Neuronal stem cell (in vitro differentiated cells): ENCODE measurements around the gene DOCK3.
"Not testable (repeated sequence)": the region's sequence is repeated elsewhere in the genome, so short reads cannot be mapped to it uniquely, and the experiment has no call there.

Source experiments
- DNase-seq: peaks from one replicate; pipeline ENCODE4 v3.0.0-alpha.2; 2013; ENCODE audit warnings: low spot score
- H2AFZ ChIP-seq: one replicate; pipeline ENCODE4 v1.6.1; 2013; ENCODE audit warnings: mild to moderate bottlenecking, low read length, inconsistent platforms
- H2AK5ac ChIP-seq: 2 replicates; pipeline ENCODE4 v1.6.1; 2013; ENCODE audit warnings: low read depth, mild to moderate bottlenecking, inconsistent platforms, low read length, moderate library complexity, mixed read lengths
- H2BK120ac ChIP-seq: 2 replicates; pipeline ENCODE4 v1.6.1; 2013; ENCODE audit warnings: low read depth, mild to moderate bottlenecking, inconsistent platforms, low read length, moderate library complexity, mixed read lengths
- H2BK12ac ChIP-seq: one replicate; pipeline ENCODE4 v1.6.1; 2013; ENCODE audit warnings: low read length, inconsistent platforms
- H2BK15ac ChIP-seq: 2 replicates; pipeline ENCODE4 v1.6.1; 2013; ENCODE audit warnings: mild to moderate bottlenecking, low read length, inconsistent platforms, mixed read lengths
- H2BK5ac ChIP-seq: one replicate; pipeline ENCODE4 v1.6.1; 2013; ENCODE audit warnings: inconsistent platforms, mild to moderate bottlenecking, low read length, moderate library complexity
- H3K14ac ChIP-seq: one replicate; pipeline ENCODE4 v1.6.1; 2013; ENCODE audit warnings: low read length, inconsistent platforms
- H3K18ac ChIP-seq: 2 replicates; pipeline ENCODE4 v1.6.1; 2013; ENCODE audit warnings: low read length, inconsistent platforms
- H3K23ac ChIP-seq: 2 replicates; pipeline ENCODE4 v1.6.1; 2013; ENCODE audit warnings: low read depth, mild to moderate bottlenecking, mixed read lengths, low read length, inconsistent platforms; ENCODE audit not compliant: poor library complexity
- H3K27ac ChIP-seq: replicated peaks from 3 replicates; pipeline ENCODE4 v1.5.1; 2013; ENCODE audit warnings: low read length, inconsistent platforms
- H3K27me3 ChIP-seq, 3 experiments: 2 replicates each; pipeline ENCODE4 v1.6.1; 2013; ENCODE audit warnings: low read length in 3 of 3, mild to moderate bottlenecking in 2 of 3, inconsistent platforms in 1 of 3, low read depth in 1 of 3, mixed read lengths in 1 of 3, moderate library complexity in 1 of 3; ENCODE audit not compliant: control insufficient read depth in 3 of 3, insufficient read depth in 3 of 3
- H3K36me3 ChIP-seq, 2 donors: replicated peaks in 1 of 2; 2 replicates each; pipeline ENCODE4 v1.6.1; 2013; ENCODE audit warnings: low read length in 2 of 2; ENCODE audit not compliant: control insufficient read depth in 2 of 2, insufficient read depth in 2 of 2
- H3K4ac ChIP-seq: 2 replicates; pipeline ENCODE4 v1.6.1; 2013; ENCODE audit warnings: inconsistent platforms, mild to moderate bottlenecking, low read length, moderate library complexity
- H3K4me1 ChIP-seq, 2 donors: 1 replicate in 1 of 2; 2 replicates in 1 of 2; pipeline ENCODE4 v1.6.1; 2013; ENCODE audit warnings: low read length in 2 of 2, low read depth in 1 of 2; ENCODE audit not compliant: control insufficient read depth in 2 of 2, insufficient read depth in 1 of 2
- H3K4me2 ChIP-seq: one replicate; pipeline ENCODE4 v1.6.1; 2013; ENCODE audit warnings: mild to moderate bottlenecking, low read length, inconsistent platforms; ENCODE audit not compliant: insufficient read depth, poor library complexity, severe bottlenecking
- H3K4me3 ChIP-seq, 2 donors: 2 replicates each; pipeline ENCODE4 v1.5.1; 2013; ENCODE audit warnings: low read length in 2 of 2, mild to moderate bottlenecking in 2 of 2, inconsistent platforms in 1 of 2, moderate library complexity in 1 of 2
- H3K79me1 ChIP-seq: one replicate; pipeline ENCODE4 v1.6.1; 2013; ENCODE audit warnings: low read depth, mild to moderate bottlenecking, inconsistent platforms, low read length, moderate library complexity
- H3K9ac ChIP-seq: one replicate; pipeline ENCODE4 v1.6.1; 2013; ENCODE audit warnings: mild to moderate bottlenecking, low read depth, low read length, inconsistent platforms; ENCODE audit not compliant: poor library complexity
- H3K9me3 ChIP-seq, 2 donors: replicated peaks in 1 of 2; 2 replicates each; pipeline versions ENCODE3 to v1.6.1; 2013; ENCODE audit warnings: low read length in 2 of 2, mild to moderate bottlenecking in 2 of 2, inconsistent platforms in 1 of 2, low read depth in 1 of 2, mixed read lengths in 1 of 2, moderate library complexity in 1 of 2; ENCODE audit not compliant: control insufficient read depth in 2 of 2, insufficient read depth in 1 of 2
- H4K8ac ChIP-seq: one replicate; pipeline ENCODE4 v1.6.1; 2013; ENCODE audit warnings: low read depth, mild to moderate bottlenecking, inconsistent platforms, low read length, moderate library complexity
- H4K91ac ChIP-seq: one replicate; pipeline ENCODE4 v1.6.1; 2013; ENCODE audit warnings: low read length, low read depth, mild to moderate bottlenecking, inconsistent platforms; ENCODE audit not compliant: poor library complexity
- WGBS, 2 donors: extraction: QIAGEN DNeasy Blood & Tissue Kit; methylation state at CpG; one replicate each; pipeline ENCODE4 v1.1.7; 2013; ENCODE audit warnings: missing lambda C conversion rate in 2 of 2, mixed read lengths in 1 of 2; ENCODE audit not compliant: insufficient read length in 2 of 2, insufficient replicate concordance in 1 of 2; ENCODE audit errors: extremely low coverage in 2 of 2; 5-methylcytosine and 5-hydroxymethylcytosine counted together

Gene DOCK3

DNA sequence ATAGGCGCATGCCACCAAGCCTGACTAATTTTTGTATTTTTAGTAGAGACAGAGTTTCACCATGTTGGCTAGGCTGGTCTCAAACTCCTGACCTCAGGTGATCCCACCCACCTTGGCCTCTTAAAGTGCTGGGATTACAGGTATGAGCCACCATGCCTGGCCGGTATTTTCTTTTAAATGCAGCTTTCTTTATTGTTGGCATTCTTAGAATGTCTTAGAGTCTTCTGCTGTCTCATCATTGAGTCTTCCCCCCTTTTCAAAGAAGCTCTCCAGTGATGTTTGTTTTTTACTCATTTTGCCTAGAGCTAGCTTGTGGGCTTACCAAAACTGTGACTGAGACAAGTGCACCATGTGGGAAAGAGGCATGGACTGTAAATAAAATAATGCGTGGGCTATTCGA is 13.9 kb downstream of the DOCK3 start:
- not testable (repeated sequence) for H3K4ac ChIP-seq, H3K9me3 ChIP-seq, H3K9ac ChIP-seq, H3K36me3 ChIP-seq, H3K27ac ChIP-seq, H3K18ac ChIP-seq, H3K14ac ChIP-seq, H3K4me3 ChIP-seq, H4K91ac ChIP-seq, H3K23ac ChIP-seq, DNase-seq, H3K4me1 ChIP-seq, H3K79me1 ChIP-seq, H3K4me2 ChIP-seq, H2AK5ac ChIP-seq, H2AFZ ChIP-seq, H2BK5ac ChIP-seq, H2BK15ac ChIP-seq, H2BK12ac ChIP-seq, H4K8ac ChIP-seq, H2BK120ac ChIP-seq
- peaks cover 0 to 11% (median 0%) of the 10 kb centered on the region in 3 experiments for H3K27me3 ChIP-seq
- WGBS, 2 donors = no CpG with 5 or more reads among the region's 4 CpGs

DNA sequence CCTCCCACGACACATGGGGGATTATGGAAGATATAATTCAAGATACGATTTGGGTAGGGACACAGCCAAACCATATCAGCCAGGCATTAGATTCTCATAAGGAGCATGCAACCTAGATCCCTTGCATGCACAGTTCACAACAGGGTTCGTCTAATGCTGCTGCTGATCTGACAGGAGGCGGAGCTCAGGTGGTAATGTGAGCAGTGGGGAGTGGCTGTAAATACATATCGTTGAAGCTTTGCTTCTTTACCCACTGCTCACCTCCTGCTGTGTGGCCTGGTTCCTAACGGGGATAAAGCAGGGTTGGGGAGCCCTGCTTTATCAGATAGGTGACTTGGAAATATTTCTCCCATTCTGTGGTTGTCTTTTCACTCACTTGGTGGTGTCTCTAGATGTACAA is 14.8 kb downstream of the DOCK3 start:
- H2AK5ac ChIP-seq = no peak overlapping the region
- no peak overlapping the region for H2BK120ac ChIP-seq
- peaks cover 0 to 4% (median 0%) of the 10 kb centered on the region in 3 experiments for H3K27me3 ChIP-seq
- no peak overlapping the region for H3K4ac ChIP-seq
- no peak overlapping the region for H3K23ac ChIP-seq
- no peaks in the 10 kb centered on the region for H3K36me3 ChIP-seq
- H3K4me2 ChIP-seq = no peak overlapping the region
- H3K18ac ChIP-seq = no peak overlapping the region
- no peak overlapping the region for H3K9ac ChIP-seq
- no peak for DNase-seq
- peaks cover 1% of the 10 kb centered on the region for H3K79me1 ChIP-seq
- H3K27ac ChIP-seq = no peak overlapping the region
- H2BK12ac ChIP-seq = no peak overlapping the region
- H3K4me3 ChIP-seq = no peak overlapping the region
- H2BK15ac ChIP-seq = no peak overlapping the region
- peaks cover 0 to 2% of the 10 kb centered on the region in 2 donors for H3K9me3 ChIP-seq
- no peak overlapping the region for H4K91ac ChIP-seq
- no peak overlapping the region for H3K14ac ChIP-seq
- no CpG with 5 or more reads among the region's 6 CpGs for WGBS, 2 donors
- H2AFZ ChIP-seq = no peak overlapping the region
- no peaks in the 10 kb centered on the region for H3K4me1 ChIP-seq
- H4K8ac ChIP-seq = peak overlapping the region; percentile 72
- no peak overlapping the region for H2BK5ac ChIP-seq

DNA sequence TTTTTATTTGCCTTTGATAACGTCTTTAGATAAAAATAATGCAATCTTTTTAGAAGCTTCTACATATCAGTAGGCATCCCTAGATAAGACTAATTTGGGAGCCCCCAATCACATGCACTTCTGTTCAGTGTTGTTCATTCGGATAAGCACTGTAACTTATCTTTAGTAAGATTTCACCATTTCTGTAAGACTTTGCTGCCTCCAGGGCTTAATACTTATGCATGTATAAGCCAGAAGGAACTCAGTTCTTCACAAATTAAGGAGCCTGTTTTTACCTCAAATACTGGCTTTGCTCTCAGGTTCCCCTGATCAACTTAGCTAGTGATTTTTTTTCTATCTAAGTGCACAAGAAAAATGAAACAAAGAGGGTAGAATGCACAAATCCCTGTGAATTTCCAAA is 20.3 kb downstream of the DOCK3 start:
- Histone ChIP-seq H2BK5ac (no peak overlapping the region), H3K79me1 (peaks cover 1% of the 10 kb centered on the region), H3K23ac (no peak overlapping the region), H2BK12ac (no peak overlapping the region), H4K8ac (no peak overlapping the region), H3K14ac (no peak overlapping the region), H3K4ac (no peak overlapping the region), H3K18ac (no peak overlapping the region), H2AFZ (no peak overlapping the region), H3K9me3 (peaks cover 0 to 4% of the 10 kb centered on the region in 2 donors), H2AK5ac (no peak overlapping the region), H2BK120ac (no peak overlapping the region), H3K4me2 (no peak overlapping the region), H3K4me3 (no peak overlapping the region), H3K4me1 (no peaks in the 10 kb centered on the region), H3K27ac (no peak overlapping the region), H4K91ac (no peak overlapping the region), H3K27me3 (no peaks in the 10 kb centered on the region), H2BK15ac (no peak overlapping the region), H3K9ac (no peak overlapping the region), H3K36me3 (no peaks in the 10 kb centered on the region)
- no CpG with 5 or more reads among the region's 2 CpGs for WGBS, 2 donors
- DNase-seq = no peak

DNA sequence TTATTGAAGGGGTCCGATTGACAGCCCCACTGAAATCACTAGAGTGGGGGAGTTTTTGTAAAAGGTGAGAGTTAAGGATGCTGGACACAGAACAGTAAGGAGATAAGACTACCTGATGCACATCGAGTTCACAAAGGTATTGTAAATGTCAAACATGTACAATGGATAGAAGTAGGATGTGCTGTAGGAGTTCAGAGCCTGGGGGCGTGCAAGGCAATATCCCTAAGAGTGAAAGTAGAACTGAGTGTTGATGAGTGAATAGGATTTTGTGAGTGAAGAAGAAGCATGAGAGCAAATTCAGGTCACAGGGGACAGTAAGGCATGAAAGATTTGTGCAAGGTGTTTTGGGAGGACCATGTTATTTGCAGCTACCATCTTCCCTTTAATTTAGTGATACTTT is 21.5 kb downstream of the DOCK3 start:
- Histone ChIP-seq H3K27ac (no peak overlapping the region), H3K14ac (no peak overlapping the region), H3K27me3 (no peaks in the 10 kb centered on the region), H2BK15ac (no peak overlapping the region), H3K79me1 (peaks cover 1% of the 10 kb centered on the region), H3K9me3 (peaks cover 0 to 2% of the 10 kb centered on the region in 2 donors), H3K9ac (no peak overlapping the region), H2BK5ac (no peak overlapping the region), H2BK120ac (no peak overlapping the region), H2AFZ (no peak overlapping the region), H3K4me2 (no peak overlapping the region), H3K4ac (no peak overlapping the region), H2AK5ac (no peak overlapping the region), H4K8ac (no peak overlapping the region), H3K4me1 (no peaks in the 10 kb centered on the region), H3K18ac (no peak overlapping the region), H2BK12ac (no peak overlapping the region), H4K91ac (no peak overlapping the region), H3K4me3 (no peak overlapping the region), H3K23ac (no peak overlapping the region), H3K36me3 (no peaks in the 10 kb centered on the region)
- no peak for DNase-seq
- no CpG with 5 or more reads among the region's 3 CpGs for WGBS, 2 donors
